CD14-positive monocyte (primary cell): ENCODE results near the gene LSG1. TPM values are rescaled to one million over a fixed set of nuclear protein-coding genes. Genes with fewer than 3 reads are reported as not detected.

ENCODE experiments used
- DNase-seq, 3 donors: peaks; one replicate each; pipeline ENCODE4 v3.0.0-alpha.2; 2011 to 2022
- H2AFZ ChIP-seq: 2 replicates; pipeline ENCODE4 v1.6.0; 2012; ENCODE audit warnings: mild to moderate bottlenecking, low read depth, low read length, inconsistent platforms; ENCODE audit not compliant: insufficient read depth, poor library complexity, severe bottlenecking
- H3K27ac ChIP-seq, 2 donors: 1 replicate in 1 of 2; 2 replicates in 1 of 2; pipeline ENCODE4 v1.5.1; 2012 to 2013; ENCODE audit warnings: low read length in 2 of 2, control low read depth in 1 of 2, inconsistent platforms in 1 of 2, low read depth in 1 of 2, mild to moderate bottlenecking in 1 of 2
- H3K27me3 ChIP-seq, 2 donors: one replicate each; pipeline versions ENCODE4 v1.6.0 to v1.6.1; 2011 to 2013; ENCODE audit warnings: low read length in 2 of 2; ENCODE audit not compliant: control insufficient read depth in 2 of 2, insufficient read depth in 2 of 2
- H3K36me3 ChIP-seq, 2 donors: replicated peaks in 1 of 2; 1 replicate in 1 of 2; 2 replicates in 1 of 2; pipeline versions ENCODE4 v1.5.1 to v1.6.1; 2012 to 2013; ENCODE audit warnings: low read length in 2 of 2, control low read depth in 1 of 2, inconsistent platforms in 1 of 2, mild to moderate bottlenecking in 1 of 2; ENCODE audit not compliant: insufficient read depth in 2 of 2, control insufficient read depth in 1 of 2
- H3K4me1 ChIP-seq, 2 donors: 1 replicate in 1 of 2; 2 replicates in 1 of 2; pipeline versions ENCODE4 v1.5.1 to v1.6.1; 2012 to 2013; ENCODE audit warnings: low read length in 2 of 2, control low read depth in 1 of 2, inconsistent platforms in 1 of 2, mild to moderate bottlenecking in 1 of 2, moderate library complexity in 1 of 2; ENCODE audit not compliant: insufficient read depth in 2 of 2, control insufficient read depth in 1 of 2
- H3K4me2 ChIP-seq: replicated peaks from 2 replicates; pipeline ENCODE3; 2012; ENCODE audit warnings: low read length, moderate library complexity, mild to moderate bottlenecking; ENCODE audit not compliant: poor library complexity, severe bottlenecking; ENCODE audit errors: extremely low read depth
- H3K4me3 ChIP-seq, 3 experiments: fragments of 200-600 bp in 1 of 3; sonication (generic) in 1 of 3; replicated peaks in 1 of 3; 1 replicate in 2 of 3; 2 replicates in 1 of 3; pipeline ENCODE4 v1.5.1; 2011 to 2013; ENCODE audit warnings: low read length in 3 of 3, mild to moderate bottlenecking in 3 of 3, control low read depth in 2 of 3, low read depth in 2 of 3, inconsistent platforms in 1 of 3, moderate library complexity in 1 of 3
- H3K79me2 ChIP-seq: 2 replicates; pipeline ENCODE4 v1.6.0; 2012; ENCODE audit warnings: mild to moderate bottlenecking, control low read depth, inconsistent platforms, low read length, moderate library complexity; ENCODE audit not compliant: insufficient read depth
- H3K9ac ChIP-seq: 2 replicates; pipeline ENCODE4 v1.6.0; 2017; ENCODE audit warnings: low read length, mild to moderate bottlenecking; ENCODE audit not compliant: insufficient read depth, poor library complexity, severe bottlenecking
- H3K9me3 ChIP-seq, 2 donors: replicated peaks in 1 of 2; 1 replicate in 1 of 2; 2 replicates in 1 of 2; pipeline versions ENCODE4 v1.5.1 to v1.6.1; 2012 to 2013; ENCODE audit warnings: low read length in 2 of 2, control low read depth in 1 of 2; ENCODE audit not compliant: control insufficient read depth in 1 of 2, insufficient read depth in 1 of 2
- H4K20me1 ChIP-seq: 2 replicates; pipeline ENCODE4 v1.6.0; 2012; ENCODE audit warnings: mild to moderate bottlenecking, low read length, control low read depth, moderate library complexity; ENCODE audit not compliant: insufficient read depth
- H3K27ac Mint-ChIP-seq, 7 donors: one replicate each; pipeline ENCODE4 v1.8.0; 2020; ENCODE audit warnings: mild to moderate bottlenecking in 7 of 7, mixed read lengths in 7 of 7, moderate library complexity in 6 of 7, inconsistent platforms in 2 of 7
- H3K27me3 Mint-ChIP-seq, 3 donors: one replicate each; pipeline ENCODE4 v1.8.0; 2021 to 2022; ENCODE audit warnings: low read depth in 3 of 3, mild to moderate bottlenecking in 3 of 3, mixed read lengths in 3 of 3, moderate library complexity in 3 of 3, inconsistent platforms in 1 of 3
- H3K36me3 Mint-ChIP-seq, 2 donors: one replicate each; pipeline ENCODE4 v1.8.0; 2020; ENCODE audit warnings: mixed read lengths in 2 of 2, inconsistent platforms in 1 of 2, mild to moderate bottlenecking in 1 of 2
- H3K4me1 Mint-ChIP-seq: one replicate; pipeline ENCODE4 v1.8.0; 2020; ENCODE audit warnings: mild to moderate bottlenecking, mixed read lengths
- H3K4me3 Mint-ChIP-seq, 2 donors: one replicate each; pipeline ENCODE4 v1.8.0; 2020; ENCODE audit warnings: mild to moderate bottlenecking in 2 of 2, mixed read lengths in 2 of 2, moderate library complexity in 1 of 2
- H3K9me3 Mint-ChIP-seq, 7 donors: one replicate each; pipeline ENCODE4 v1.8.0; 2020 to 2022; ENCODE audit warnings: mixed read lengths in 7 of 7, mild to moderate bottlenecking in 6 of 7, moderate library complexity in 6 of 7, inconsistent platforms in 2 of 7
- CTCF ChIP-seq: fragments of 200-600 bp; IDR thresholded peaks from one replicate; pipeline ENCODE4 v1.8.0; 2022; ENCODE audit warnings: antibody characterized with exemption, mild to moderate bottlenecking
- WGBS: methylation state at CpG from one replicate; pipeline ENCODE4 v1.1.5; 2013; ENCODE audit warnings: missing lambda C conversion rate; ENCODE audit not compliant: insufficient coverage; 5-methylcytosine and 5-hydroxymethylcytosine counted together
- intact Hi-C, 2 donors: fragments of 100-400 bp; cut with micrococcal nuclease; formaldehyde crosslinking; loops; one replicate each; pipeline versions ENCODE4 v1.15.0 to v1.15.1; 2023
- polyA plus RNA-seq, 3 donors: library from polyadenylated mRNA; depleted of rRNA in 1 of 3; unstranded in 2 of 3; stranded (reverse) in 1 of 3; fragments of 300-500 nt in 2 of 3; fragments of >200 nt in 1 of 3; fragmentation: Illumina TruSeq in 2 of 3; gene quantifications; 1 replicate in 2 of 3; 2 replicates in 1 of 3; pipeline ENCODE4 v1.2.3, GENCODE V29; 2012 to 2021

The LSG1 gene
- polyA plus RNA-seq, 3 donors = 6.7 to 30.9 (median 9.9) TPM

GRCh38 chr3:194714564-194714963 lies 42.6 kb upstream of the LSG1 start:
- Mint-ChIP-seq H3K9me3 (peaks cover 0 to 3% (median 0%) of the 10 kb centered on the region in 7 donors), H3K27ac (no peak overlapping the region), H3K27me3 (peaks cover 0 to 4% (median 0%) of the 10 kb centered on the region in 3 donors), H3K4me3 (no peak overlapping the region), H3K36me3 (no peaks in the 10 kb centered on the region), H3K4me1 (peaks cover 2% of the 10 kb centered on the region)
- Histone ChIP-seq H3K27me3 (no peaks in the 10 kb centered on the region), H4K20me1 (no peaks in the 10 kb centered on the region), H3K4me1 (no peaks in the 10 kb centered on the region), H3K27ac (no peak overlapping the region), H3K36me3 (no peaks in the 10 kb centered on the region), H2AFZ (peak overlapping the region; percentile 19), H3K79me2 (no peaks in the 10 kb centered on the region), H3K4me3 (no peak overlapping the region), H3K9me3 (no peaks in the 10 kb centered on the region), H3K9ac (no peak overlapping the region), H3K4me2 (no peak overlapping the region)
- no peak for TF ChIP-seq CTCF
- WGBS = 98% methylated on average over 5 of the region's 6 CpGs
- no peak for DNase-seq
- intact Hi-C loops = no loop called here

DNA sequence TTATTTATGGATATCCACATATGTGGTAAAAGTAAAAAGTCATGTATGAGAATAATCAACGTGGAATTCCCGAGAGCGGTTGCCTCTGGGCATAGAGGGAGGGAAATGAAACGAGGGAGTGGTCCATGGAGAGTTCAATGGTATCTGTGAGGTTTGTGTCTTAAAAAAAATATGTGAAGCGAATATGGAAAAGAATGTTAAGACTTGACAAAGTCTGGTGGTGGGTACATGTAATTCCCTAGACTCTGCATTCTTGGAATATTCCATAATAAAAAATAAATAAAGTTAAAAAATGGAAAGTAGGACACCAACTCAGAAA lies 42.1 kb upstream of the LSG1 start:
- H3K27me3 Mint-ChIP-seq = peaks cover 0 to 4% (median 0%) of the 10 kb centered on the region in 3 donors
- no CpG with 5 or more reads among the region's 5 CpGs for WGBS

More for the DNA sequence above, 42.1 kb upstream of the LSG1 start:
- DNase-seq = no peak
- Mint-ChIP-seq H3K36me3 (no peaks in the 10 kb centered on the region), H3K4me1 (peaks cover 2% of the 10 kb centered on the region), H3K4me3 (no peak overlapping the region), H3K9me3 (peaks cover 0 to 3% (median 0%) of the 10 kb centered on the region in 7 donors), H3K27ac (no peak overlapping the region)
- H3K9me3 ChIP-seq = no peaks in the 10 kb centered on the region
- H3K79me2 ChIP-seq = no peaks in the 10 kb centered on the region
- H3K27ac ChIP-seq = no peak overlapping the region
- H3K36me3 ChIP-seq = no peaks in the 10 kb centered on the region
- TF ChIP-seq CTCF = no peak
- no peaks in the 10 kb centered on the region for H3K4me1 ChIP-seq
- no peak overlapping the region for H3K4me3 ChIP-seq
- H4K20me1 ChIP-seq = no peaks in the 10 kb centered on the region
- no peaks in the 10 kb centered on the region for H3K27me3 ChIP-seq
- H2AFZ ChIP-seq = no peak overlapping the region
- no peak overlapping the region for H3K4me2 ChIP-seq
- H3K9ac ChIP-seq = no peak overlapping the region
- intact Hi-C loops = no loop called here
